ENCODE data around the gene GLP2R. TPM values are rescaled to one million over a fixed set of nuclear protein-coding genes. Genes with fewer than 3 reads are reported as not detected.
A peak's percentile ranks its signal among the peaks of the same experiment; 100 is the strongest.

Gene GLP2R
- total RNA-seq, 1 donor, result 0.43 TPM

DNA sequence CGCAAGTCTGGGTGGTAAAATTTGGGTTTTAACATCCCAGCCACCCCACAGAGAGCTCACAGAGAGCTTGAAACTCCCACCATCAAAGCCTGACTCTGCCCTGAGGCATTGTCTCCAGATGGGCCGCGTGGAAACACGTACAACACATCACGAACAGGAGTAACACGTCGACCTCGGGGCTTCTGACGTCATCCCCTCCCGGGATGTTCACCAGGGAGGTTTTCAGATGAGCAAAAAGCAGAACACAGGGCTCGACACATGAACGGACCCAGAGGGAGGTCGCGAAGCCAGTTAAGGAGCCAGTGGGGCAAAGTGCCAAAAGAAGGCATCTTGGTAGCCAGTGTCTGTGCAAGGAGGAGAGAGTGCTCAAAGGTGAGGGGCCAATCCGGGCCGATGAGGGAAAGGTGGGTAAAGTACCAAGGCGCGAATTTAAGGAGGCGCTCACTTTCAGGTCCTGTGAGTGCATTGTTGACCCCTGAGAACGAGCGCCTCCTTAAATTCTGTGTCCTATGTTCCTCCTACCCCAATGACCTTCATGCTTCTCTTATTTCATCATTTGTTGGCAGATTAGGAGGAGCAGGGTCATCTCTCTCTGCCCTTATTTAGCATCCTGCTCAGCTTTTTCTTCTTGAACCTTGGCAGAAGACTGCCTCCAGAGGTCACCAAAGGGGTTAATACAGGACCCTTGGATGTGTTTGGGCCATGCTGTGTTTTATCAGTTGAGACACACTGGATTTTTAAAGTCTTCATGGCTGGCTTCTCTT, 73.7 kb downstream of the GLP2R start:
- no peak overlapping the region for H3K4me3 ChIP-seq (ENCODE audit: low read depth, low read length)
- no peak for TF ChIP-seq CTCF (IDR thresholded peaks at IDR 0.05; ENCODE audit: insufficient read depth, low read depth, low read length)
- no peak for DNase-seq (ENCODE audit: low read depth)

GRCh38 chr17:9900044-9900594, 74.4 kb downstream of the GLP2R start:
- no peak for TF ChIP-seq CTCF (IDR thresholded peaks at IDR 0.05; ENCODE audit: insufficient read depth, low read depth, low read length)
- no peak overlapping the region for H3K4me3 ChIP-seq (ENCODE audit: low read depth, low read length)
- DNase-seq (ENCODE audit: low read depth), result peak; percentile 26

DNA sequence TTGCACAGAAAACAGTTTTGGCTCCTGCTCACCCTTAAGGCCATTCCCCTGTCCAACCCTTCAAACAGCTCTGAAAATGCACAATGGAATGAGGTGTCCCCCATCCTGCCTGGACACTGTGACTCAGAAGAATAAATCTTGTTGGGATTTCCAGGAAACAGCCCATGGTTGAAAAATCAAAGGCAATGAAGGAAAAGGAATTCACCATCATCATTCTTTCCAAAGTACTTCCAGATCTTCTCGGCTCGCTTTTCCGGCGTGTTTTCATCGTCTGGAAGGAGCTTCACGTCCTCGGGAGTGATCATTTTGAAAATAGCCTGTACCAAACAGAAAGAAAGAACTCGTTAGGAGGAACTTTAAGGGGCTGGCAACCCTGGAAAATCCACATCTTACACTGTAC, 75.1 kb downstream of the GLP2R start:
- TF ChIP-seq CTCF (IDR thresholded peaks at IDR 0.05; ENCODE audit: insufficient read depth, low read depth, low read length), result no peak
- DNase-seq (ENCODE audit: low read depth), result peak; percentile 33
- H3K4me3 ChIP-seq (ENCODE audit: low read depth, low read length), result no peak overlapping the region

GRCh38 chr17:9902120-9902519, 76.4 kb downstream of the GLP2R start:
- TF ChIP-seq CTCF (IDR thresholded peaks at IDR 0.05; ENCODE audit: insufficient read depth, low read depth, low read length), result no peak
- no peak for DNase-seq (ENCODE audit: low read depth)

GRCh38 chr17:9904277-9905077, 78.8 kb downstream of the GLP2R start:
- no peak for DNase-seq (ENCODE audit: low read depth)
- H3K4me3 ChIP-seq (ENCODE audit: low read depth, low read length), result no peak overlapping the region
- no peak for TF ChIP-seq CTCF (IDR thresholded peaks at IDR 0.05; ENCODE audit: insufficient read depth, low read depth, low read length)

More at GRCh38 chr17:9902120-9902519, 76.4 kb downstream of the GLP2R start:
- H3K4me3 ChIP-seq (ENCODE audit: low read depth, low read length), result no peak overlapping the region

- TF ChIP-seq CTCF (IDR thresholded peaks at IDR 0.05; ENCODE audit: insufficient read depth, low read depth, low read length), result no peak
- no peak for DNase-seq (ENCODE audit: low read depth)
- H3K4me3 ChIP-seq (ENCODE audit: low read depth, low read length), result no peak within 1 kb of the TSS
Measured at GRCh38 chr17:9905078-9905415, 79.3 kb downstream of the GLP2R start, which contains the start of gene RCVRN. Gene RCVRN, minus strand, starts transcription at chr17:9905271. Its CDS starts 91 bp downstream, at chr17:9905180.

Data from fibroblast of villous mesenchyme (primary cell).